ENCODE measurements around the gene TSR3.

The TSR3 gene

DNA sequence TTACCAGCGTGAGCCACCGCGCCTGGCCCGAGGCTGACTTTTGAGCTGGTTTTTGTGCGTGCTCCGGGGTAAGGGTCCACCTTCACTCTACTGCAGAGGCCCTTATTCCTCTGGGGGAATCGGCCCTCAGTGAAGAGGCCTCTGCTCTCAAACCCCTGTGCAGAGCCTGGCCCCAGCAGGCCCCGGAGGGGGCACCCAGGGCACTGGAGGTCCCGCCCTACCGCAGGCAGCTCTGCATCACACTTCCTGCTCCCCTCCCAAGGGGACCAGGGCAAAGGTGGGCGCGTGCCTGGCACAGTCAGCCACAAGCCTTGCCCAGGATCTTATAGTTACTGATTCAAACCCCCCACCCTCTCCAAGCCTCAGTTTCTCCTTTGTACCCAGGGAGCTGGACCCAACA, 45.9 kb downstream of the TSR3 start:
- DNase-seq = no peak

DNA sequence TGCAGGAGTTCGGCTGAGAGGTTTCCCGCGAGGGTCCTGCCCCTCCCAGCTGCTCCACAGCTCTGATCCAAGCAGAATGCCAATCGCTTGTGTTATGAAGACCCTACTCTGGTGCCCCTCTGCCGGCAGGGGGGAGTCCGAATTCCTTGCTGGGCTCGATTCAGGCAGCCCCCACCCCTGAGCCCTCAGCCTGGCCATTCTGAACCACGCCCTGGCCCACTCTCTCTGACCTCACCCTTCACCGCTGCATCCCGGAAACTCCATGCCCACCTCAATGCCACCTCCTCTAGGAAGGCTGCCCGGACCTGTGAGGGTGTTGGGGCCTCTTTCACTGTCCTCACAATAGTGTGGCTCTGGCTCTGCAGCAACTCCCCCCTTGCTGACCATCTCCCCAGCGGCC, 50.1 kb downstream of the TSR3 start:
- DNase-seq = no peak

DNA sequence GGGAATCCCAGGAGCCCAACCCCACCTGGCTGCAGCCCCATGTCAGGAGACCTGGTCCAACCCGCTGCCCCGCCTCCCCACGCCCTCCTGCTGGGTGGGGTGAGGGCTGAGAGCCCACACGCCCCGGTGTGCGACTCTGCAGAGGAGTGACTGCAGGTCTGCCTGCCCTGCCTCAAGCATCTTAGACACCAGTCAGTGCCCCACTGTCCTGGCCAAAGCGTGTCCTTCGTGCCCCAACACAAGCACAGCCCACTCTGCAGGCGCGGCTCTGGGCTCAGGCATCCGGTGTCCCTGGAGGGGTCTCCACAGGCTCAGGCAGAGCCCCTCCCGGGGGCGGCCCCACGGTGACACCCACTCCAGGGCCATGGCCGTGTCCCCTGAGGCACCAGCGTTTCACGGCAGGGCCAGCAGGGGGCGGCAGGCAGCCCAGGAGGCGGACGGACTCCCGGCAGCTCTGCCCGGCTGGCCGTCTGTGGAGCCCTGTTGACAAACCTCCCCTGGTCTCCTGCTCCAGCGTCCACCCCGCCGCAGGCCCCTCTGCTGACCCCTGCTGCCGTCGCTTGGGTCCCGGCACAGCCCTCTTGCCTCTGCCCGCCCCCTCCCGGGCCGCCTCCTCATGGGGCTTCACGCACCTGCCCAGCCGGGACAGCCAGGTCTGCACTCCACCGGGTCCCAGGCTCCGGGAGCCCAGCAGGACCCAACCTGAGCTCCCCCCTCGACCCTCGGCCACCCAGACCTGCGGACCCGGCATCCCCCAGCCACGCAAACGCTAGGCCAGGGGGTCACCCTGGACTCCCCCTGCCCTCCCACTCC, 50.8 kb downstream of the TSR3 start:
- peak; percentile 84 for DNase-seq

DNA sequence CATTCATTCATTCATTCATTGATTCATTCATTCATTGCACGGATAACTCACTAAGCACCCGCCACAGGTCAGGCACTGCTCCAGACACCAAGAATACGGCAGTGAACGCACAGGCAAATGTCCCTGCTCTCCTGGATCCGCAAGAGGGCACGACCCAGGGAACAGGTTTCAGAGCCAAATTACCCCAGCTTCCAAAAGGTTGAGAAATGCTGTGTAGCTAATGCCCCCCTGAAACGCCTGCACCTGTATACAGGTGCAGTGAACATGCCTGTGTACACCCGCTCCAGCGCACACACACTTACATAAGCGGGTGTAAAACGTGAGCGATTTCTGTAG, 51.8 kb downstream of the TSR3 start:
- DNase-seq = no peak

Data from activated CD4-positive, CD25-positive, alpha-beta regulatory T cell treated with anti-CD3 and anti-CD28 coated beads, Interleukin-2, amount 50 U/mL, for 72 hours (primary cell).